MCF 10A (cell line): ENCODE data around the gene FOXN3. TPM values are rescaled to one million over a fixed set of nuclear protein-coding genes. Genes with fewer than 3 reads are reported as not detected.

Experiments
- BruUV-seq: library from RNA; stranded (reverse); fragments of 400-500 nt; replicated peaks from 2 replicates; lab custom pipeline; 2021; lab: Mats Ljungman, UMichigan
- CTCF ChIA-PET: fragments of 300-600 bp; sonication (Branson Sonifier 250); formaldehyde crosslinking; extraction: SDS; loops from one replicate; lab custom pipeline; 2021; ENCODE audit warnings: antibody characterized with exemption, inconsistent platforms; lab: Yijun Ruan, JAX
- POLR2A ChIA-PET: fragments of 300-600, 350-650 bp; sonication (Branson Sonifier 250); formaldehyde crosslinking; extraction: SDS; loops from one replicate; lab custom pipeline; 2020; ENCODE audit warnings: antibody characterized with exemption, inconsistent platforms; lab: Yijun Ruan, JAX
- DNase-seq: peaks from one replicate; pipeline ENCODE4 v3.0.0-alpha.2; 2018; ENCODE audit not compliant: unreplicated experiment
- H3K27ac Mint-ChIP-seq: one replicate; pipeline ENCODE4 v1.8.0; 2022; ENCODE audit warnings: mild to moderate bottlenecking, low read depth, mixed read lengths; ENCODE audit not compliant: unreplicated experiment
- H3K27me3 Mint-ChIP-seq: one replicate; pipeline ENCODE4 v1.8.0; 2022; ENCODE audit warnings: mixed read lengths; ENCODE audit not compliant: insufficient read depth, unreplicated experiment
- H3K36me3 Mint-ChIP-seq: one replicate; pipeline ENCODE4 v1.8.0; 2022; ENCODE audit warnings: mild to moderate bottlenecking, moderate library complexity, mixed read lengths; ENCODE audit not compliant: insufficient read depth, unreplicated experiment
- H3K4me1 Mint-ChIP-seq: one replicate; pipeline ENCODE4 v1.8.0; 2022; ENCODE audit warnings: mixed read lengths; ENCODE audit not compliant: insufficient read depth, unreplicated experiment
- H3K4me3 Mint-ChIP-seq: one replicate; pipeline ENCODE4 v1.8.0; 2022; ENCODE audit warnings: mild to moderate bottlenecking, moderate library complexity, mixed read lengths; ENCODE audit not compliant: unreplicated experiment
- H3K9me3 Mint-ChIP-seq: one replicate; pipeline ENCODE4 v1.8.0; 2022; ENCODE audit warnings: mixed read lengths; ENCODE audit not compliant: unreplicated experiment
- CTCF ChIP-seq: fragments of 200-600 bp; IDR thresholded peaks from one replicate; pipeline ENCODE4 v1.8.0; 2022; ENCODE audit warnings: antibody characterized with exemption, mild to moderate bottlenecking; ENCODE audit not compliant: unreplicated experiment
- intact Hi-C: fragments of 100-400 bp; cut with micrococcal nuclease; formaldehyde crosslinking; loops from 2 replicates; pipeline ENCODE4 v1.14.1; 2022
- total RNA-seq: library from RNA; stranded (reverse); gene quantifications from 2 replicates; pipeline ENCODE4 v1.2.3, GENCODE V29; 2022

The FOXN3 gene
- total RNA-seq, 1 experiment from 2014 or later: 27.1 TPM

- Mint-ChIP-seq H3K36me3 (no peaks in the 10 kb centered on the region), H3K4me1 (no peaks in the 10 kb centered on the region), H3K4me3 (no peak overlapping the region), H3K27ac (no peak overlapping the region), H3K9me3 (no peaks in the 10 kb centered on the region), H3K27me3 (no peaks in the 10 kb centered on the region)
- ChIA-PET POLR2A (no interaction called here), CTCF (interaction anchor here (0.5 kb wide), 1 partner anchor 13 kb away, joined by 3 read pairs; no protein-coding TSS in a partner anchor)
- no peak for TF ChIP-seq CTCF
- no TSS peak for BruUV-seq
- intact Hi-C loops: no loop called here
- DNase-seq: no peak
These were observed 49.3 kb downstream of the FOXN3 start for GRCh38 chr14:89367779-89368120.

GRCh38 chr14:89366864-89367778 is 49.9 kb downstream of the FOXN3 start:
- DNase-seq: no peak
- no TSS peak for BruUV-seq
- TF ChIP-seq CTCF: no peak
- Mint-ChIP-seq H3K4me3 (no peak overlapping the region), H3K27me3 (no peaks in the 10 kb centered on the region), H3K27ac (no peak overlapping the region), H3K9me3 (no peaks in the 10 kb centered on the region), H3K4me1 (no peaks in the 10 kb centered on the region), H3K36me3 (no peaks in the 10 kb centered on the region)
- intact Hi-C loops: no loop called here
- CTCF ChIA-PET: no interaction called here
- POLR2A ChIA-PET: interaction anchor here (0.6 kb wide), 1 partner anchor 38 kb away, joined by 3 read pairs; no protein-coding TSS in a partner anchor

- H3K4me1 Mint-ChIP-seq: no peaks in the 10 kb centered on the region
- intact Hi-C loops: no loop called here
- ChIA-PET POLR2A (interaction anchor here (0.7 to 1.5 kb wide), 3 partner anchors 10 to 671 kb away, joined by 3 read pairs; no protein-coding TSS in a partner anchor), CTCF (interaction anchor here (0.6 to 1.1 kb wide), 2 partner anchors 11 to 326 kb away, joined by 3 to 5 read pairs; no protein-coding TSS in a partner anchor)
- BruUV-seq: no TSS peak
- DNase-seq: no peak
- H3K9me3 Mint-ChIP-seq: peaks cover 2% of the 10 kb centered on the region
- no peak for TF ChIP-seq CTCF
- no peaks in the 10 kb centered on the region for H3K36me3 Mint-ChIP-seq
- no peak overlapping the region for H3K27ac Mint-ChIP-seq
- no peaks in the 10 kb centered on the region for H3K27me3 Mint-ChIP-seq
- H3K4me3 Mint-ChIP-seq: no peak overlapping the region
These were observed 51.8 kb downstream of the FOXN3 start for GRCh38 chr14:89365061-89365801.

- Mint-ChIP-seq H3K9me3 (peaks cover 5% of the 10 kb centered on the region), H3K4me3 (no peak overlapping the region), H3K27me3 (no peaks in the 10 kb centered on the region), H3K27ac (no peak overlapping the region), H3K4me1 (no peaks in the 10 kb centered on the region), H3K36me3 (no peaks in the 10 kb centered on the region)
- intact Hi-C loops: no loop called here
- no TSS peak for BruUV-seq
- ChIA-PET CTCF (interaction anchor here (1.1 kb wide), 1 partner anchor 325 kb away, joined by 3 read pairs; no protein-coding TSS in a partner anchor), POLR2A (interaction anchor here (0.7 to 1.5 kb wide), 3 partner anchors 11 to 670 kb away, joined by 3 read pairs; no protein-coding TSS in a partner anchor)
- no peak for DNase-seq
- no peak for TF ChIP-seq CTCF
These were observed 52.7 kb downstream of the FOXN3 start for GRCh38 chr14:89364316-89364715.
